ACC112 (cell line): ENCODE measurements around the gene STIMATE.

ENCODE experiments used
- H2AFZ ChIP-seq: fragments of 200-600 bp; sonication (generic); one replicate; pipeline ENCODE4 v1.6.0; 2017; ENCODE audit warnings: antibody characterized with exemption, low read length; ENCODE audit not compliant: unreplicated experiment
- H3K27ac ChIP-seq: fragments of 200-600 bp; sonication (generic); 2 replicates; pipeline ENCODE4 v1.5.1; 2014; ENCODE audit warnings: low read depth, mild to moderate bottlenecking, antibody characterized with exemption, low read length, moderate library complexity
- H3K27me3 ChIP-seq: fragments of 200-600 bp; sonication (generic); 2 replicates; pipeline ENCODE4 v1.6.1; 2014; ENCODE audit warnings: mild to moderate bottlenecking, antibody characterized with exemption, low read length, moderate library complexity, mixed read lengths; ENCODE audit not compliant: insufficient read depth
- H3K36me3 ChIP-seq: fragments of 200-600 bp; sonication (generic); 2 replicates; pipeline ENCODE4 v1.6.1; 2016; ENCODE audit warnings: mild to moderate bottlenecking, antibody characterized with exemption, low read length, moderate library complexity, mixed read lengths; ENCODE audit not compliant: insufficient read depth
- H3K4me1 ChIP-seq: fragments of 200-600 bp; sonication (generic); one replicate; pipeline ENCODE4 v1.6.1; 2016; ENCODE audit warnings: low read length, mixed read lengths; ENCODE audit not compliant: insufficient read depth, unreplicated experiment, control insufficient read depth
- H3K4me3 ChIP-seq: fragments of 200-600 bp; sonication (generic); 2 replicates; pipeline ENCODE4 v1.5.1; 2014; ENCODE audit warnings: mild to moderate bottlenecking, low read depth, low read length
- H3K79me2 ChIP-seq: fragments of 200-600 bp; sonication (generic); one replicate; pipeline ENCODE4 v1.6.0; 2016; ENCODE audit warnings: low read length; ENCODE audit not compliant: control insufficient read depth, unreplicated experiment, insufficient read depth

Gene STIMATE

DNA sequence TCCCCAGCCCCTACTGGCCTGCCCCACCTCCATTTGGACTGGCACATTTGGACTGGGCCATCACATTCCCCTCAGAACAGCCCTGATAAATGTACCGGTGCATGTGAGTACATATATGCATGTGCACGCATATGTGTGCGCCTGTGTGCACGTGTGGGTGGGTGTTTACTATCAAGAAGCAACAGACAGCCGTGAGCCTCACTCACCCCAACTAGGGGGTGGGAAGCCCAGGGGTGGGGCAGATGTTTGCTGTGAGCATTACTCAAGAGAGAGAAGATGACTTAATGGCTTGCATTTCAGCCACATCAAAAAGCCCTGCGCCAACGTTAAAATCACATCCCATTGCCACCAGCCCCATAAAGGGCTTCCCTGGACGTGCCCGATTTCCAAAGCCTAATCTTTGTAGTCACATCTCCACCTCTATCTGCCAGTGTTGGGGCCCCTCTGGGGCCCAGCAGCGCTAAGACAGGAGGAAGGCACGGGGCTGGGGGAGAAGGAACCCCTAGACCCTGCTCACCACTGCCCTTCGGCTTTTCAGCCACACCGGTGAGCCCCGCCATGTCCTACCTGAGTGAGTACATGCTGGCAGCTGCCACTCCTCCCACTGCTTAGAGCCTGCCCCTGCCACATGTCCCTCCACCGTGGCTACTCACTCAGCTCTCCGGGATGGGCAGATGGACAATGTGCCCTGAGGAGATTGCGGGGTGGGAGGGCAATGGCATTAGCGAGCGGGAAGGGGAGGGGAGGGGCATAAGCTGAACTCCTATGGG, 91.9 kb downstream of the STIMATE start:
- H3K4me3 ChIP-seq = no peak overlapping the region

DNA sequence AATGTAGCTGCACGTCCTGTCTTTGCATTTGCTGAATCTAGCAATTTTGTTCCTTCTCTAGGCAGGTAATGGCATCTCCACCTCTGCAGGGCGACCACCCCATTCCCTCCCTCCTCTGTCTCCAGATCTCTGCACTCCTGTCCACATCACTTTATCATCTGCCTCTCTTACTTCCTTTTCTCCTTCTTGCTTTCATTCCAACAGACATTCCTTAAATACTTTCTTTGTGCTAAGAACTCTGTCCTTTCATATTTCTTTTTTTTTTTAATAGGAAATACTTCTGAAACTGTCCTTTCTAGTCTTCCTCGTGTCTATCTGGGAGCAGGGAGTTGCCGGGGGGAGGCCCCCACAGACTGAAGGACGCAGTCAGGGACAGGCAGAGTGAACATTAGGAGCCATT, 95.5 kb downstream of the STIMATE start:
- Histone ChIP-seq H3K4me3 (no peak overlapping the region), H3K79me2 (no peaks in the 10 kb centered on the region), H2AFZ (no peak overlapping the region), H3K4me1 (no peaks in the 10 kb centered on the region), H3K36me3 (no peaks in the 10 kb centered on the region), H3K27ac (no peak overlapping the region), H3K27me3 (no peaks in the 10 kb centered on the region)

More for the DNA sequence above, 91.9 kb downstream of the STIMATE start:
- Histone ChIP-seq H2AFZ (no peak overlapping the region), H3K27me3 (peaks cover 14% of the 10 kb centered on the region; the same call in 1 of the 2 replicates), H3K79me2 (no peaks in the 10 kb centered on the region), H3K36me3 (no peaks in the 10 kb centered on the region), H3K27ac (no peak overlapping the region), H3K4me1 (no peaks in the 10 kb centered on the region)

- no peaks in the 10 kb centered on the region for H3K36me3 ChIP-seq
- H3K4me3 ChIP-seq = no peak overlapping the region
- H3K4me1 ChIP-seq = no peaks in the 10 kb centered on the region
- no peak overlapping the region for H2AFZ ChIP-seq
- H3K79me2 ChIP-seq = no peaks in the 10 kb centered on the region
- no peaks in the 10 kb centered on the region for H3K27me3 ChIP-seq
- H3K27ac ChIP-seq = no peak overlapping the region
These were observed 97.3 kb downstream of the STIMATE start for GRCh38 chr3:52800079-52800478.

- no peak overlapping the region for H3K27ac ChIP-seq
- H3K79me2 ChIP-seq = no peaks in the 10 kb centered on the region
- no peaks in the 10 kb centered on the region for H3K36me3 ChIP-seq
- H3K4me1 ChIP-seq = no peaks in the 10 kb centered on the region
- H2AFZ ChIP-seq = no peak overlapping the region
- no peaks in the 10 kb centered on the region for H3K27me3 ChIP-seq
- H3K4me3 ChIP-seq = no peak overlapping the region
These were observed 98.3 kb downstream of the STIMATE start for GRCh38 chr3:52798978-52799476.

DNA sequence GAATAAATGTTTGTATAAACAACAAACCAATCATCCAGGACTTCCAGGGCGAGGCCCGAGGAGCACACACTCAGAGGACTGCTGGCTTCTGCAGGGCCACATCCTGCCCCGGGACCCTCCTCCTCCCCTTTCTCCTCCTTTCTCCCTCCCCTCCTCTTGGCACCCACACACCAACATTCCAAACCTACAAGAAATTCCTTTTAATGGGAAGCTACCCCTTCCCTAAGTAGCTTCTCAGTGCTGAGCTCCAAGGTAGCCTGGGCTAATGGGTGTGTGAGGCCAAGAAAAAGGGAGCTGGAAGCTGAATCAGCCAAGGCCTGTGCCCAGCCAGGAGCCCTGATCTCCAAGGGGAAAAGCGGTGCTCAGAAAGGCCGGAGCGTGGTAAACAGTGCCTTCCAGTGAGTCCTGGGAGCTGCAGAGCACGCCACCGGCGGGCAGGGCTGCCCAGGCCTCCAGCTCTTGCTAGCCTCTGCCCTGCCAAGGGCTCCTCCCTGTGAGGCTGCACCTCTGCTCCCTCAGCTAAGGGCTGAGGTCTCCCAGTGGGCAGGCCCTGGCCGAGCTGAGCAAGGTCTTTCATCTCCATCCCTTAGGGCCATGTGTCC, 98.9 kb downstream of the STIMATE start:
- Histone ChIP-seq H3K36me3 (no peaks in the 10 kb centered on the region), H3K4me3 (no peak overlapping the region), H3K4me1 (no peaks in the 10 kb centered on the region), H3K27ac (no peak overlapping the region), H3K27me3 (no peaks in the 10 kb centered on the region), H3K79me2 (no peaks in the 10 kb centered on the region), H2AFZ (no peak overlapping the region)

- no peaks in the 10 kb centered on the region for H3K36me3 ChIP-seq
- no peak overlapping the region for H2AFZ ChIP-seq
- no peaks in the 10 kb centered on the region for H3K79me2 ChIP-seq
- no peak overlapping the region for H3K4me3 ChIP-seq
- no peaks in the 10 kb centered on the region for H3K4me1 ChIP-seq
- H3K27ac ChIP-seq = no peak overlapping the region
- no peaks in the 10 kb centered on the region for H3K27me3 ChIP-seq
These were observed 100.9 kb downstream of the STIMATE start for GRCh38 chr3:52796411-52796810.

DNA sequence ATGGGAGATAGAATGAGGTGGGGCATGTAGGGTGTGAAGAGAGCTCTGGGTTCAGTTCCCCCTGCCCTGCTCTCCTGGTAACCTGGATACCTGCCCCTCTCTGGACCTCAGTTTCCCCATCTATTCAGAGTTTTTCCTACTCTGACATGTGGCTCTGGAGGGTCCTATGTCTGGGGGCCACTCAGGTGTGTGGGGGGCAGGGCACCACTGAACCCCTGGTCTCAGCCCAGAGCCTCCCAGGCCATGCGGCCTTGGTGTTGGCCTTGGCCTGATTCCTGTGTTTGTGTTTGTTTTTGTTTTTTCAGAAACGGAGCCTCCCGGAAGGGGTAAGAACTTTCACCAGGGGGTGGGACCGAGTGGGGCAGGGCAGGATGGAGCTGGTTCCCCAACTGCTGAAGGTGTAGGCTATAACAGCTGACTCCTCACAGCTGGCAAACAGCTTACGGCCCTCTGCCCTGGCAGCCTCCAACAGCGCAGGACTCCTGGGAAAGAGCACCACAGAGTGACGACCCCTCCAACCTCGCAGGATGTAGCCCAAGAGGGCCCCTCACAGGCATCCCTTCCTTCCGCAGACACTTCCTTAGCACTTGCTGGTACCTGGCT, 101.9 kb downstream of the STIMATE start:
- H3K4me1 ChIP-seq = no peaks in the 10 kb centered on the region

DNA sequence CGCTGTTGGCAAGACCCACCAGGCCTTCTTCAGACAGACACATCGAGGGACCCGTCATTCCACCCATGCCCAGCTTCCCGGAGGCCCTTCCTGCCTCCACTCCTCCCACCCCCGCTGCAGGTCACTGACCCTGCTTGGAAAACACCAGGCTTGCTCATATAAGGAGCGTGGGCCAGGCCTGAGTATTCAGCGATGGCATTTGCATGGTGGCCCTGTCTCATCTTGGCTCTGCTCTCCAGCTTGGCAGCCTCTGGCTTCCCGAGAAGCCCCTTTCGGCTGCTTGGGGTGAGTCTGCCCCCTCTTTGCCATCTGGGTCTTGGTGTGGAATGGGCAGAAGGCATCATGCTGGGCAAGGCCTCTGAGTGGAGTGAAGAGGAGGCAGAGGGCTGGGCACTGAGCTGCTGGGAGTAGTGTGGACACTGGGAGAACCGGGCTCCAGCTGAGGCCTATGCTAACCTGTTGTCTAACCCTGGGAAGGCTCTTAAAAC, 102.7 kb downstream of the STIMATE start, which contains the start of gene ITIH3:
ITIH3 (plus strand) TSS at position 185 of the 488 bp plus-strand sequence; CDS start at position 193, 8 bp downstream.
- no peak within 1 kb of the TSS for H2AFZ ChIP-seq
- H3K79me2 ChIP-seq = no peaks in the 10 kb centered on the region
- H3K36me3 ChIP-seq = no peaks in the 10 kb centered on the region
- no peaks in the 10 kb centered on the region for H3K4me1 ChIP-seq
- H3K27ac ChIP-seq = no peak within 1 kb of the TSS
- no peak within 1 kb of the TSS for H3K4me3 ChIP-seq
- H3K27me3 ChIP-seq = no peaks in the 10 kb centered on the region

More for the DNA sequence above, 101.9 kb downstream of the STIMATE start:
- Histone ChIP-seq H2AFZ (no peak overlapping the region), H3K36me3 (no peaks in the 10 kb centered on the region), H3K79me2 (no peaks in the 10 kb centered on the region), H3K27me3 (no peaks in the 10 kb centered on the region), H3K4me3 (no peak overlapping the region), H3K27ac (no peak overlapping the region)

- Histone ChIP-seq H2AFZ (no peak overlapping the region), H3K4me3 (no peak overlapping the region), H3K27ac (no peak overlapping the region), H3K79me2 (no peaks in the 10 kb centered on the region), H3K36me3 (no peaks in the 10 kb centered on the region), H3K27me3 (no peaks in the 10 kb centered on the region), H3K4me1 (no peaks in the 10 kb centered on the region)
These were observed 103.4 kb downstream of the STIMATE start for GRCh38 chr3:52793702-52794611.
